HL-60/S4 treated with phorbol 12-myristate 13-acetate at 8.2 ng/mL for 4 days and 3 days (cell line): Measurements from ENCODE around the gene PPAN.

Experiments used
- in situ Hi-C: fragments of 300-500 bp; cut with MboI; formaldehyde crosslinking; loops from 2 replicates; pipeline ENCODE4 v1.15.0; 2022; ENCODE audit warnings: low sequenced_read_pairs

Gene PPAN

DNA sequence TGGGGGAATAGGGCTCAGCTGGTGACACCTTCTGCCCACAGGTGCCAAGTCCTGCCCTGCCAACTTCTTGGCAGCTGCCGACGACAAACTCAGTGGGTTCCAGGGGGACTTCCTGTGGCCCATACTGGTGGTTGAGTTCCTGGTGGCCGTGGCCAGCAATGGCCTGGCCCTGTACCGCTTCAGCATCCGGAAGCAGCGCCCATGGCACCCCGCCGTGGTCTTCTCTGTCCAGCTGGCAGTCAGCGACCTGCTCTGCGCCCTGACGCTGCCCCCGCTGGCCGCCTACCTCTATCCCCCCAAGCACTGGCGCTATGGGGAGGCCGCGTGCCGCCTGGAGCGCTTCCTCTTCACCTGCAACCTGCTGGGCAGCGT, 7.4 kb downstream of the PPAN start:
- in situ Hi-C loops, result no loop called here

DNA sequence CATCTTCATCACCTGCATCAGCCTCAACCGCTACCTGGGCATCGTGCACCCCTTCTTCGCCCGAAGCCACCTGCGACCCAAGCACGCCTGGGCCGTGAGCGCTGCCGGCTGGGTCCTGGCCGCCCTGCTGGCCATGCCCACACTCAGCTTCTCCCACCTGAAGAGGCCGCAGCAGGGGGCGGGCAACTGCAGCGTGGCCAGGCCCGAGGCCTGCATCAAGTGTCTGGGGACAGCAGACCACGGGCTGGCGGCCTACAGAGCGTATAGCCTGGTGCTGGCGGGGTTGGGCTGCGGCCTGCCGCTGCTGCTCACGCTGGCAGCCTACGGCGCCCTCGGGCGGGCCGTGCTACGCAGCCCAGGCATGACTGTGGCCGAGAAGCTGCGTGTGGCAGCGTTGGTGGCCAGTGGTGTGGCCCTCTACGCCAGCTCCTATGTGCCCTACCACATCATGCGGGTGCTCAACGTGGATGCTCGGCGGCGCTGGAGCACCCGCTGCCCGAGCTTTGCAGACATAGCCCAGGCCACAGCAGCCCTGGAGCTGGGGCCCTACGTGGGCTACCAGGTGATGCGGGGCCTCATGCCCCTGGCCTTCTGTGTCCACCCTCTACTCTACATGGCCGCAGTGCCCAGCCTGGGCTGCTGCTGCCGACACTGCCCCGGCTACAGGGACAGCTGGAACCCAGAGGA, 7.9 kb downstream of the PPAN start:
- in situ Hi-C loops, result no loop called here

GRCh38 chr19:10114651-10115391, 8.7 kb downstream of the PPAN start:
- in situ Hi-C loops, result no loop called here

DNA sequence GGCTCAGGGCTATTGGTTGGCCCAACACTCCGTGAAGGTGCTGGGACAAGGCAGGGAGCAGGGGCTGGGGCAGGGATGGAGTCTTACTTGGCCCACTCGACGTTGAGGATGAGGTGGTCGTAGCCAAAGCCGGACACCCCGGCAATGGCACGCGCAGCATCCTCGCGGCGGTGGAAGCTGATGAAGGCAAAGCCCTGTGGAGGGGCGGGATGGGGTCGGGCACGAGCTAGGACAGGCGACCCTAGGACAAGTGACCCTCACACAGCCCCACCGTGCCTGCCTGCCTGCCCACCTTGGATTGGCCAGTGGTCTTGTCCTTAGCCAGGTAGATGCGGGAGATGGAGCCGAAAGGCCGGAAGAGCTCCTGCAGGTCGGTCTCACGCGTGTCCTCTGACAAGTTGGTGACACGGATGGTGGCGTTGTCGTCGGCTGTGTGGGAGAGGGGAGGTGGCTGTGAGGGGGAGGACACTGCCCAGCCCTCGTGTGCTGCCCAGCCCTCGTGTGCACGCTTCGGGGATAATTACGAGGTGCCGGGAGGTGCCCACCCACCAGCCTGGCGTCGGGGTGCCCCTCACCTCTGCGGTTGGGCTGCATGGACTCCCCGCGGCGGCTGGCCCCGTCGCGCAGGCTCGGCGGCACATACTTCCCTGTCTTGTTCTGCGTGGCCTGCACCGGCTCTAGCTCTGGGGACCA, 9.4 kb downstream of the PPAN start:
- in situ Hi-C loops, result no loop called here

DNA sequence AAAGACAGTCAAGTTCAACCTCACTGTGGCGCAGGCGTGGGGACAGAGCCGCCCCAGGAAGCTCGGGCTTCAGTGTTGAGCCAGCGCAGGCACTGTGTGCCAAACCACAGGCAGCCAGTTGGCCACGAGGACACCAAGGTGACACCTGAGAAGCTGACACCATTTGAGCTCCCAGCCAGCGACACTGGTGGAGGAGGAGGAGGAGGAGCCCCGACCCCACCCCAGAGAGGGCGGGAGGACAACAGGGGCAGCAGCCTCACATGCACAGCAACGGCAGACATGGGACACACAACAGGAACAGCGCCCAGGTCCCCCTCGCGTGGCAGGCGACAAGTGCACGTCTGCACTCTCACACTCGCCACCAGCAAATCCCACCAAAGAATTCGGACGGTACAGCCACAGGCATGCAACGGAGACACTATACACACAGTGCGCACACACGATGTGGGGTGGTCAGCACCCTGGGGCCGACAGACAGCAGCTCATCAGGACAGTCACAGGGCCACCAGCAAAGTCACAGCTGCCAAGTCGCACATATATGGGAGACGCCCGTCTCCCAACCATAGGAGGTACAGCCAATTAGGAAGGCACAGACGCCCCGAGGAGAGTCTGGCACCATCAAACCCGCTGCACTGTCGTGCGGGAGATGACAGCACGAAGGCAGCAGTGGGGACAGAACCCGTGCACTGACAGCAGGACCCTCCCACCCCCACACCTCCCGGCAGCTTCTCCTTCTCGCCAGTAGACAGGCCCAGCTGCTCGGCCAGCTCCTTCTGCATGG, 10.1 kb downstream of the PPAN start:
- in situ Hi-C loops, result no loop called here

DNA sequence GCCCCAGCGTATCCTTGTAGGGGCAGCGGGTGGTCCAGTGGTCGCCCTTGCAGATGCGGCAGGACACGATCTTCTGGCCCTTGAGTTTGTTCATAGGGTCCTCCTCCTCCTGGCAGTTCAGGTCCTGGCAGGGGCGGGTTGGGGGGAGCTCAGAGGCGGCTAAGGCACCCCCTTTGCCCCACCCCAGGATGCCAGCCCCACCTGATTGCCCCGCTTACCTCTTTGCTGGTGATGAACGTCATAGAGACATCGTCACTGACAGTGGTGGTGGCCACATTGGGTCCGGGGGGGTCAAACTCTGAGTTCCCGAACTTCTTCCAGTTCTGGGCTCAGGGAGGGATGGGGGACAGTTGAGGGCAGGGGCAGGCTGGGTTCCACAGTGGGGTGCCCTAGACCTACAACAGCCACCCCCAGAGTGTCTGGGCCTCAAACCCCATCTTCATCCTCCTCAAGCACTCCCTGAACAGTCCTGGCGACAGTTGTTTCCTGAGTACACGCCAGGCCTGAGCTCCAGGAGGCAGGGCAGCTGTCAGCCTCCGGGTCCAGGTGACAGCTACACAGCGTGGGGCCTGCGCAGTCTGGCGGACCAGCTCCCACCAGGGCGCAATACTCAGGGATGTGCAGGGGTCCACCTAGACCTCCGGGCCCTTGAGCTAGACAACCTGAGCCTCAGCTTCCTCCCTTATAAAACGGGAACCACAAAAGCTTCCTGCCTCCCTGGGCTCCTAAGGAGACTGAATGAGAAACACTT, 10.9 kb downstream of the PPAN start:
- in situ Hi-C loops, result no loop called here

- in situ Hi-C loops, result no loop called here
These were observed 12.8 kb downstream of the PPAN start for GRCh38 chr19:10118960-10119359.

GRCh38 chr19:10120538-10121189, 14.5 kb downstream of the PPAN start:
- in situ Hi-C loops, result no loop called here

GRCh38 chr19:10122045-10122444, 15.9 kb downstream of the PPAN start:
- in situ Hi-C loops, result no loop called here

DNA sequence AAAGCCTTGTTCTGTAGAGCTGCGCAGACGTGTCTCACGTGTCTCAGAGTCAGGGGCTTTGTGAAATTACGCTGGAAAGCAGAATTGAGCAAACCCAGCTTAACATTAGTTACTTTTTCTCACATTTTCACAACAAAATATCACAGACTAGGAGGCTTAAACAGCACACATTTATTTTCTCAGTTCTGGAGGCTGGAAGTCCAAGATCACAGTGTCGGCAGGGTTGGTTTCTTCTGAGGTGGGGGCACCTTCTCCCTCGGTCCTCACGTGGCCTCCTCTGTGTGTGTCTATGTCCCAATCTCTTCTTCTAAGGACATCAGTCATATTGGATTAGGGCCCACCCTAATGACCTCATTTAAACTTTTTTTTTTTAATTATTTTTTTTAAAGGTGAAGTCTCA, 18.3 kb downstream of the PPAN start:
- in situ Hi-C loops, result no loop called here

DNA sequence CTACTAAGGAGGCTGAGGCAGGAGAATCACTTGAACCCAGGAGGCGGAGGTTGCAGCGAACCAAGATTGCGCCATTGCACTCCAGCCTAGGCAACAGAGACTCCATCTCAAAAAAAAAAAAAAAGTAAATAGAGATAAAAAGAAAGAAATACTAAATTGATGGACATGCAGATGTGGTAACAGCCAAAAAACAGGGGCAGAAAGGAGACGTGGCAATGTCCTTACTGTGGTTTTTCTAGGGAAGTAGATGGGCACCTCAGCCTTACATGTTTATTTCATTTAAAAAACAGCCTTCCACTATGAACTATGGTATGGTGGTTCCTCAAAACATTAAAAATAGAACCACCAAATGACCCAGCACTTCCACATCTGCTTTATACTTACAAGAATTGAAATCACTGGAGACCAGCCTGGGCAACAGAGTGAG, 20.1 kb downstream of the PPAN start:
- in situ Hi-C loops, result no loop called here

DNA sequence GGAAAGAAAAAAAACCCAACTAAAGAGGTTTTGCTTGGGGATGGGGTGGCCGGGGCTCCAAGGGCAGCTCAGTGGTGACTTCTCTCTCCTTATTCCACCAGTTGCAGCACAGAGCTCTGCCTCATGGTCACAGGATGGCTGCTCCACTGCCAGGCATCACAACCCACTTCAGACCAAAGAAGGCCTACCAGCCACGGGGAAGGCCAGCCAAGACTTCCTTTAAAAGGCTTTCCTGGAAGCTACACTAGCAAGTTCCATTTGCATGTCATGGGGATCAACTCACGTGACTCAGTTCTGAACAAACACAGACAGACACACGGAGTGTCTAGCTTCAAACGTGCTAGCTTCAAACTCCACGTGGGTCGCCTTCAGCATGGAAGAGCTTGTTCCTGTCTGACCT, 26.7 kb downstream of the PPAN start:
- in situ Hi-C loops, result no loop called here

DNA sequence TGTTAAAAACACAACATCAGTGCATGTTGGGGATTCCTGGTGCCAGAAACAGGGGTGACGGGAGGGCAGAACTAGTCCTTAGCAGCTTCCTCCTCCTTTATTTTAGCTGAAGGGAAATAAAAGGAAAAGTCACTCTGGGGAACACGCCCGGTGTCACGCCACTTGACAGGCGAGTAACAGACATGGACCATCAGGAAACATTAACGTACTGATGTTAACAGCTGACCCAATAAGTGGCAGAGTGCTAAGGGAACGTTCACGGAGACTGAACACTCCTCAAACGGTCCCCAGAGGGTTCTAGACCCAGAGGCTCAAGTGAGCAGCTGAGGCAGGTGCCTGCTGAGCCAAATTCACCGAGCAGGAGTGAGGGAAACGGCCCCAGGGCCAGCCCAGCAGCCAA, 27.4 kb downstream of the PPAN start:
- in situ Hi-C loops, result no loop called here

- in situ Hi-C loops, result no loop called here
These were observed 27.9 kb downstream of the PPAN start for GRCh38 chr19:10134040-10134439.

GRCh38 chr19:10135551-10136334, 29.6 kb downstream of the PPAN start:
- in situ Hi-C loops, result no loop called here

GRCh38 chr19:10136936-10137335, 30.8 kb downstream of the PPAN start:
- in situ Hi-C loops, result no loop called here

- in situ Hi-C loops, result no loop called here
These were observed 31.9 kb downstream of the PPAN start for GRCh38 chr19:10137751-10138682.
